ENCODE results near the gene CELSR2.
"Not testable (repeated sequence)": the region's sequence is repeated elsewhere in the genome, so short reads cannot be mapped to it uniquely, and the experiment has no call there.

CELSR2 gene

GRCh38 chr1:109281680-109282496 lies 32.5 kb downstream of the CELSR2 start:
- FAIRE-seq, result no peak

DNA sequence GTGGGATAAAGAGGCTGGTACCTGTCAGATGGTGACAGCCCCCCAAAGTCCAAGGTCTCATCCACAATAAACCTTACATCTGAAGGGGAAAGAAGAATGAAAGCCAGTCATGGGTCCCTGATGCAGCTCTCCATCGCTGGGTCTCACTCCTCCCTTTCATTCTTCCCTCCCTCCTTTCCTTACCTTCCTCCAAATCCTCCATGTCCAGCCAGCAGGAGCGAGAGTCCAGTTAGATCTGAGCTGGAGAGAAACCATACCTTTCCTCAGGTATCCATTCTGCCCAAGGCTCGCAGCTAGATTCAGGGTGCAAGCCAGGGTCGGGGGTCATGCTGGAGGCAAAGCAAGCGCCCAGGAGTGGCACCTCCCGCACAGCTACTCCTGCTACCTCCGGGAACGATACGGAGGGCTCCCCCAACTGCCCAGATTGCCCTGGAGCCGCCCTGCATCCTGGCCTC lies 33.2 kb downstream of the CELSR2 start:
- no peak for FAIRE-seq

DNA sequence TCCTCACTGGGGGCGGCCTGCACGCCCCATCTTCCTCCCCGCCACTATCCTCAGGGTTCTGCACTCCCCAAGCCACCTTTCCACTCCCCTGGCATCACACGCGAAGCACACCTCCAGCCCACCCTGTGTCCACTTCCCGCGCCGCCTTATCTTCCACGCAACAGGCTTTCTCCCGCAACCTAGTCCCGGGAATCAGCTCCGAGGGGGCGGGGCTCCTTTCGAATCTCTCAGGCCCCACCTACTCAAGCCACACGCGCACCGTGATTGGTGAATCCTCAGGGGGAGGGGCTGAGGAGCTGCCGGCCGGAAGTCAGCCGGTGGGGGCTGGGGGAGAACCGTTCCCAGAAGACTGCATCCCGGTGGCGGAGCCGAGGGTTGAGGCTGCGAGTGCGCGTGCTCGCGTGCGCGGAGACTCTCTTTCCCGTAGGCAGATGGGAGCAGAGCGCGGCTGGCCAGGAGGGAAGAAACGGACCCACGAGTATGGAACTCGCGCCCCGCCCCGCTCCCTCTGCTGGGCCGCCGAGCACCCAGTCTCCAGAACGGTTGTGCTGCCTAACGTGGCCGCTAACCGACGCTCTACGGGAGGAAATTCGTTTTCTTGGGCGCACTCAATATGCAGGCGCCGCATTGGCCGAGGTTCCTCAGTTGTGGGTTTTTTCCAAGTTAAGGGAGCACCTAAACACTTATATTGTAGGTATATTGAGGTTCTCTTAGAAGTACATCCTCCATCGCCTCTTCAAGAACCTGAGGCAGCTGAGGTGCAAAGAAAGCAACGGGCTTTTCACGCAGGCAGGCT lies 33.8 kb downstream of the CELSR2 start, which contains the start of gene PSRC1:
Gene PSRC1, minus strand, starts transcription at position 194 of the 796 bp plus-strand sequence.
- FAIRE-seq, result peak; percentile 25

DNA sequence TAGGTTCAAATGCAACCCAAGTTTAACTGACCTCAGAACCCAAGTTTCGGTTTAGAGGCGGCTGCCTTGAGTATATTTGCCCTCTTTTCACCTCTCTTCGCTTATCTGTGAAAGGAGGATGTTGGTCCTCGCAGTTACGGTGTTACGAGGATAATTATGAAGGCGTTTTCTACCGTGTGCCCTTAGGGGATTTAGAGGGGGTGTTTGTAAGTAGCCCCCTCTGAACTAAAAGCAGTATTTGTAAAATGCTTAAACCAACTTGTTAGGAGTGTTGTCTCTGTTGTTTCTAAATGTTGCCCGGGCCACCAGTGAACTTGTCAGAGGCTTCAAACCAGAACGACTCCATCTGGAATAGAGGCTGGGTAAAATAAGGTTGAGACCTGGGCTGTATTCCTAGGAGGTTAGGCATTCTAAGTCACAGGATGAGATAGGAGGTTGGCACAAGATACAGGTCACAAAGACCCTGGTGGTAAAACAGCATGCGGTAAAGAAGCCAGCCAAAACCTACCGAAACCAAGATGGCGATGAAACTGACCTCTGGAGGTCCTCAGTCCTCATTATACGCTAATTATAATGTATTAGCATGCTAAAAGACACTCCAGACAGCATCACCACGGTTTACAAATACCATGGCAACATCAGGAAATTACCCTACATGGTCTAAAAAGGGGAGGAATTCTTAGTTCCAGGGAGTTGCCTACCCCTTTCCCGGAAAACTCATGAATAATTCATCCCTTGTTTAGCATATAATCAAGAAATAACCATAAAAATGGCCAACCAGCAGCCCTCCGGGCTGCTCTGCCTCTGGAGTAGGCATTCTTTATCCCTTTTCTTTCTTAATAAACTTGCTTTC lies 34.6 kb downstream of the CELSR2 start:
- FAIRE-seq, result no peak

GRCh38 chr1:109286762-109287161 lies 37.4 kb downstream of the CELSR2 start:
- not testable (repeated sequence) for FAIRE-seq

- no peak for FAIRE-seq
Observed at GRCh38 chr1:109290137-109290536, 40.8 kb downstream of the CELSR2 start.

GRCh38 chr1:109290998-109291397 lies 41.7 kb downstream of the CELSR2 start:
- FAIRE-seq, result no peak

GRCh38 chr1:109292364-109292763 lies 43.0 kb downstream of the CELSR2 start:
- no peak for FAIRE-seq

GRCh38 chr1:109293026-109293425 lies 43.7 kb downstream of the CELSR2 start:
- no peak for FAIRE-seq

DNA sequence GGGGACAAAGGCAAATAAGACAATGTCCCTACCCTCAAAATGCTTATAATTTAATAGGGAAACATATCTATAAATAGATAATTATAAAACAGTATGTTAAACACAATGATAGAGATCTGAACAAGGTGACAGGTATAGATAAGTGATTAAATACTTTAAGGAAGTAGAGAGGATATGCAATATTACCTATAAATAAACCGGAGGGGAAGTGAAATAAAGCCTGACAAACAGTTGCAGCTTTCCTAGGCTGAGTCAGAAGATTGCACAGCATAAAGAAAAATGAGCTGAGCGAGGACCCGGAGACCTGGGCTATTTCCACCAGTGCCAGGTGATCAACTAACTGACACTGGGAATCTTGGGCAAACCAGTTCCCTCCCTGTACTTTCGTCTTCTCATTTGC lies 45.1 kb downstream of the CELSR2 start:
- no peak for FAIRE-seq

DNA sequence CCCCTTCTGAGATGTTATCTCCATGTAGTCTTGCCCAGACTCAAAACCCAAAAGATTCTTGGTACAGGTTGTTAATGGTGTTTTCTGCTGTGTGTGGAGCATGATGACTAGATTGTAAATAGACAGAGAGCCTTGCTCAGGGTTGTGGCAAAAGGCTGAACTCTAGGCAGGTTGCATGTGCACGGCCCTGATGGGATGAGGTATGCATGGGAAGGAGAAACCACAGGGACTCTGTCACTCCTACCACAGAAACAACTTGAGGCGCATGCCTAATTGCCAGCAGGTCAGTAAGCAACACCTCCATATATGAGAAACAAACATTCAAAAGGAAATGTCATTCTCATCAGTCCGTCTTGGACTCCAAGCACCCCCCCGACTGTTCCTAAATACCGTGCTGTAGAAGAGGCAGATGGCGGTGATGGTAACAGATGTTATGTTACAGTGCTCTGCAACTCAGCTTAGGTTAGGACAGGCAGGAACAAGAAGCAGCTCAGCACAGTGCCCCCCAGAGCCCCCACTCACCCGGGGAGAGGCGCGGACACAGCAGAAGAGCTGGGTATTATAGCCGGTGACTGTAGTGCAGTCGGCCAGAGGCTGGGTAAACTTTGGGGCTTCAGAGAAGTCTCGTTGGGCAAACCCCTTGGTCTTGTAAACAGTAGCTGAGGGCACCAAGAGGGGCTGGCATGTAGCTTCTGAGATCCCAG lies 46.5 kb downstream of the CELSR2 start:
- FAIRE-seq, result no peak

GRCh38 chr1:109296782-109297181 lies 47.4 kb downstream of the CELSR2 start:
- FAIRE-seq, result no peak

GRCh38 chr1:109298666-109299557 lies 49.6 kb downstream of the CELSR2 start:
- no peak for FAIRE-seq

GRCh38 chr1:109299558-109300343 lies 50.4 kb downstream of the CELSR2 start:
- FAIRE-seq, result no peak

DNA sequence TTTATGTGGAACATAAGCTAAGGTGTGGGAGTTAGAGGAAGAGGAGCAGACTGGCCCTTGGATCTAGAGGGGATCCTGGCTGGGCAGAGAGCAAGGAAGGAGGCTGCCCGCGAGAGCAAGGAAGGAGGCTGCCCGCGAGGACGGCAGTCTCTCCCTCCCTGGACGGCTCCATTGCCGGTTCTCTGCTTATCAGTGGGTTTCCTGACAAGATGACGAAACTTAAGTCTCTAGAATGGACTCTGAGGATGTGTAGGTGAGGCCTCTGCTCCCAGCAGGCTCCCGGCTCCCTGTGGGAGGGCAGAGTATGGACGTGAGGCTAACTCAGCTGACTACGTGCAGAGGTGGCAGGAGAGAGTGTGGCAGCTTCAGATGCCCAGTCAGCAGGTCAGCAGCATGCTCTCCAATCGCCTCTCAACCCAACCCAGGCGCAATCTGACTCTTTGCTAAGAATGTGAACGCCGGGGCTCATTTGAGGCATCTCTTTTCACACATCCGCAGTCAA lies 51.4 kb downstream of the CELSR2 start:
- FAIRE-seq, result no peak

DNA sequence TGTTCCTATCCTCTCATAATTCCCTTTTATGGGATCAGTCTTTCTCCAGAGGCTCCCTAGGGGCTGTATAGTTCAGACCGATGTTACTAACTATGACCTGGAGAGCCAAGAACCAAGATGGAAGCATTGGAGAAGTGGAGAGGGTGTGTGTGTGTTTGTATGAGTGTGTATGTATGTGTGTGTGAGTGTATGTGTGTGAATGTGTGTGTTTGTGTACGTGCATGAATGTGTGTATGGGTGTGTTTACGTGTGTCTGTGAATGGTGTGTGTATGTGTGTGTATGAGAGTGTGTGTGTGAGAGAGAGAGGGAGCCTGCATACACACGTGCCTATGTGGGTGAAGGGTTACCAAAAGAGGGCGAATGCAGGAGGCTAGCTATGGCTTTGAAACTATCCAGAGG lies 52.5 kb downstream of the CELSR2 start:
- no peak for FAIRE-seq

- no peak for FAIRE-seq
Observed at GRCh38 chr1:109304226-109304920, 55.0 kb downstream of the CELSR2 start.

DNA sequence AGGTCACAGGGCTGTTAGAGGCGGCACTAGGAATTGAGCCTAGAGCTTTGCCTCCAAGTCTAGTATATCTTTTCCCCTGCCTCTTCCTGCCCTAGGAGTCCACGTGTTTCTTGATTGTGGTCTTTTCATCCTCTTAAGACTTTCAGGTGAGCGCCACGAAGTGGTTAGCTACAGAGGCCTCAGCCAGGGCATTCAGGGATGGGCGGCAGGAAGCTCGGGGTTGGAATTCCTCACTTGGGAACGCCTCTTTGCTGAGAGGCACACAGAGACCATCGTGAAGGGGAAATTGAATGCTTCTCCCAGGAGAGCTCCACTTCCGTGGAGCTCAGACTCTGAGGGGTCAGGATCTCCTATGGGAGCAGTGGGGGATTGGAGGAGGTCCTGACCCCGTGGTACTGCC lies 56.7 kb downstream of the CELSR2 start:
- not testable (repeated sequence) for FAIRE-seq

DNA sequence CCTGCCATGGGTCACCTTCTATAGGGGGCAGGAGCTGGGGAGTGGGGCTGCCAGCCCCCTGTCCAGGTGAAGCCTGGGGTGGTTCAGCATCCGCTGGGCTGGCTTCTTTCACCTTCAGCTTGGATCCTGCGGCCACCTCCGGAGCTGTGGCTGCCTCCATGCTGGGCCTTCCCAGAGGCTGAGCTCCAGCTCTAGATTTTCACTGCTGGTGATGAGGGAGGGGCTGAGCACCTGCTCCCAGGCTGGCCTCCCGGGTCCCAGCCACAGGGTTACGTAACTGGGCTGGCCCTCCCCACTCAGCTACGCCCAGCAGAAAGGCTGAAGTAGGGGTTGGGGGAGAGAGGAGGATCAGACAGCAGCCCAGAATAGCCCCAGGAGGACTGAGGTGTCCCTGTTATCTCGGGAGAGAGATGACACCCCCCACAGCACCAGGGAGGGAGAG lies 57.5 kb downstream of the CELSR2 start, which contains the start of gene MYBPHL:
Gene MYBPHL, minus strand, starts transcription at position 180 of the 442 bp plus-strand sequence. Its CDS starts 20 bp downstream, at position 160.
- FAIRE-seq, result no peak

All from TTC549 (cell line).